ENCODE data around the gene RHBDL1. TPM values are rescaled to one million over a fixed set of nuclear protein-coding genes. Genes with fewer than 3 reads are reported as not detected.

The RHBDL1 gene
- total and polyA plus RNA-seq, 4 donors, result 0.91 to 5.4 (median 1.6) TPM

- Histone ChIP-seq H3K27me3 (ENCODE audit: control insufficient read depth in 3 of 3, insufficient read depth in 3 of 3, low read length in 2 of 3) (peaks cover 0 to under 1% (median 0%) of the 10 kb centered on the region in 3 donors), H3K36me3 (ENCODE audit: control insufficient read depth in 4 of 4, insufficient read depth in 4 of 4, low read length in 4 of 4) (peaks cover 3 to 33% (median 23%) of the 10 kb centered on the region in 4 donors), H3K27ac (ENCODE audit: low read depth in 1 of 2, low read length in 1 of 2) (no peak overlapping the region), H3K9me3 (ENCODE audit: control insufficient read depth in 4 of 4, insufficient read depth in 3 of 4, low read length in 3 of 4) (no peaks in the 10 kb centered on the region), H3K9ac (ENCODE audit: insufficient read depth in 1 of 2, low read length in 2 of 2) (no peak overlapping the region), H3K4me1 (ENCODE audit: control insufficient read depth in 5 of 5, insufficient read depth in 5 of 5, low read length in 5 of 5) (peaks cover 15 to 43% (median 19%) of the 10 kb centered on the region in 5 donors), H3K4me3 (no peak overlapping the region)
- ATAC-seq (ENCODE audit: insufficient read depth, low FRiP score) (no peak), DNase-seq (no peak)
- TF ChIP-seq CTCF (IDR thresholded peaks at IDR 0.05; ENCODE audit: control extremely low read depth, extremely low read depth), result no peak
- 72 to 73% methylated on average over 10 of the region's 10 CpGs for WGBS, 2 donors
These were observed 10.5 kb downstream of the RHBDL1 start for GRCh38 chr16:685967-686366.

- Histone ChIP-seq H3K9ac (ENCODE audit: insufficient read depth in 1 of 2, low read length in 2 of 2) (no peak overlapping the region), H3K4me1 (ENCODE audit: control insufficient read depth in 5 of 5, insufficient read depth in 5 of 5, low read length in 5 of 5) (peaks cover 11 to 37% (median 14%) of the 10 kb centered on the region in 5 donors), H3K27me3 (ENCODE audit: control insufficient read depth in 3 of 3, insufficient read depth in 3 of 3, low read length in 2 of 3) (peaks cover 0 to 3% (median 3%) of the 10 kb centered on the region in 3 donors), H3K9me3 (ENCODE audit: control insufficient read depth in 4 of 4, insufficient read depth in 3 of 4, low read length in 3 of 4) (no peaks in the 10 kb centered on the region), H3K4me3 (no peak overlapping the region), H3K27ac (ENCODE audit: low read depth in 1 of 2, low read length in 1 of 2) (no peak overlapping the region), H3K36me3 (ENCODE audit: control insufficient read depth in 4 of 4, insufficient read depth in 4 of 4, low read length in 4 of 4) (peaks cover 3 to 32% (median 21%) of the 10 kb centered on the region in 4 donors)
- 96% methylated on average over 51 of the region's 51 CpGs for WGBS, 2 donors
- DNase-seq (no peak), ATAC-seq (ENCODE audit: insufficient read depth, low FRiP score) (no peak)
- no peak for TF ChIP-seq CTCF (IDR thresholded peaks at IDR 0.05; ENCODE audit: control extremely low read depth, extremely low read depth)
These were observed 11.2 kb downstream of the RHBDL1 start for GRCh38 chr16:686459-687260.

- DNase-seq (no peak), ATAC-seq (ENCODE audit: insufficient read depth, low FRiP score) (no peak)
- Histone ChIP-seq H3K4me1 (ENCODE audit: control insufficient read depth in 5 of 5, insufficient read depth in 5 of 5, low read length in 5 of 5) (peaks cover 10 to 33% (median 11%) of the 10 kb centered on the region in 5 donors), H3K36me3 (ENCODE audit: control insufficient read depth in 4 of 4, insufficient read depth in 4 of 4, low read length in 4 of 4) (peaks cover 0 to 23% (median 12%) of the 10 kb centered on the region in 4 donors), H3K9me3 (ENCODE audit: control insufficient read depth in 4 of 4, insufficient read depth in 3 of 4, low read length in 3 of 4) (no peaks in the 10 kb centered on the region), H3K9ac (ENCODE audit: insufficient read depth in 1 of 2, low read length in 2 of 2) (no peak overlapping the region), H3K27me3 (ENCODE audit: control insufficient read depth in 3 of 3, insufficient read depth in 3 of 3, low read length in 2 of 3) (peaks cover 0 to 9% (median 9%) of the 10 kb centered on the region in 3 donors), H3K27ac (ENCODE audit: low read depth in 1 of 2, low read length in 1 of 2) (no peak overlapping the region), H3K4me3 (no peak overlapping the region)
- TF ChIP-seq CTCF (IDR thresholded peaks at IDR 0.05; ENCODE audit: control extremely low read depth, extremely low read depth), result no peak
- WGBS, 2 donors, result 95 to 96% methylated on average over 19 of the region's 19 CpGs
These were observed 12.0 kb downstream of the RHBDL1 start for GRCh38 chr16:687499-687898.

All from lung (tissue), 12 donors.